CD4-positive, alpha-beta T cell (primary cell): ENCODE measurements around the gene GABARAP. TPM values are rescaled to one million over a fixed set of nuclear protein-coding genes. Genes with fewer than 3 reads are reported as not detected.

Source experiments
- ATAC-seq: fragments of 200-7000 bp; cut with Tn5 transposase; one replicate; pipeline ENCODE4 v1.10.0; 2022; ENCODE audit warnings: mild to moderate bottlenecking; ENCODE audit not compliant: poor library complexity
- CTCF ChIA-PET: fragments of 350-600 bp; sonication (Branson Sonifier 250); formaldehyde crosslinking; loops from one replicate; lab custom pipeline; 2021; ENCODE audit warnings: antibody characterized with exemption, inconsistent platforms; lab: Charles Lee
- POLR2A ChIA-PET: fragments of 350-600 bp; sonication (Branson Sonifier 250); formaldehyde crosslinking; loops from one replicate; lab custom pipeline; 2021; ENCODE audit warnings: antibody characterized with exemption, inconsistent platforms; lab: Charles Lee
- DNase-seq, 14 experiments: peaks; one replicate each; pipeline ENCODE4 v3.0.0-alpha.2; 2013 to 2020; ENCODE audit warnings: mixed read lengths in 2 of 14
- H3K27ac ChIP-seq, 2 donors: one replicate each; pipeline versions ENCODE4 v1.5.1 to v1.7.0; 2013; ENCODE audit warnings: low read length in 2 of 2, low read depth in 1 of 2, mild to moderate bottlenecking in 1 of 2
- H3K27me3 ChIP-seq, 2 experiments: 1 replicate in 1 of 2; 2 replicates in 1 of 2; pipeline versions ENCODE4 v1.6.1 to v1.7.0; 2013; ENCODE audit warnings: low read length in 2 of 2, control low read depth in 1 of 2, mild to moderate bottlenecking in 1 of 2, moderate library complexity in 1 of 2; ENCODE audit not compliant: insufficient read depth in 2 of 2, control insufficient read depth in 1 of 2
- H3K36me3 ChIP-seq: one replicate; pipeline ENCODE4 v1.6.1; 2013; ENCODE audit warnings: low read length, control low read depth; ENCODE audit not compliant: insufficient read depth
- H3K4me1 ChIP-seq: one replicate; pipeline ENCODE4 v1.6.1; 2013; ENCODE audit warnings: low read length, control low read depth; ENCODE audit not compliant: insufficient read depth
- H3K4me3 ChIP-seq: one replicate; pipeline ENCODE4 v1.5.1; 2013; ENCODE audit warnings: mild to moderate bottlenecking, low read length, moderate library complexity
- H3K9me3 ChIP-seq, 2 experiments: 1 replicate in 1 of 2; 2 replicates in 1 of 2; pipeline versions ENCODE4 v1.6.1 to v1.7.0; 2013; ENCODE audit warnings: low read length in 2 of 2, mild to moderate bottlenecking in 2 of 2, control low read depth in 1 of 2, moderate library complexity in 1 of 2; ENCODE audit not compliant: control insufficient read depth in 1 of 2, insufficient read depth in 1 of 2
- H3K27ac Mint-ChIP-seq: one replicate; pipeline ENCODE4 v1.8.0; 2020; ENCODE audit warnings: mixed read lengths
- H3K27me3 Mint-ChIP-seq: one replicate; pipeline ENCODE4 v1.8.0; 2021; ENCODE audit warnings: mixed read lengths
- H3K36me3 Mint-ChIP-seq: one replicate; pipeline ENCODE4 v1.8.0; 2021; ENCODE audit warnings: low read depth, mixed read lengths
- H3K4me1 Mint-ChIP-seq: one replicate; pipeline ENCODE4 v1.8.0; 2021; ENCODE audit warnings: low read depth, mixed read lengths
- H3K4me3 Mint-ChIP-seq: one replicate; pipeline ENCODE4 v1.8.0; 2020; ENCODE audit warnings: mild to moderate bottlenecking, mixed read lengths
- H3K9me3 Mint-ChIP-seq: one replicate; pipeline ENCODE4 v1.8.0; 2020; ENCODE audit warnings: mixed read lengths
- intact Hi-C, 2 experiments: fragments of 100-400 bp; cut with DNase I in 1 of 2; cut with micrococcal nuclease in 1 of 2; formaldehyde crosslinking; loops; one replicate each; pipeline versions ENCODE4 v1.15.1 to v1.9.0; 2023 to 2025; cut with DNase I, micrococcal nuclease
- polyA plus RNA-seq, 2 donors: library from polyadenylated mRNA; unstranded; fragments of 120-200 nt; gene quantifications; one replicate each; pipeline ENCODE4 v1.2.1, GENCODE V29; 2013
- total RNA-seq, 174 experiments: library from RNA in 2 of 174; stranded (reverse) in 2 of 174; gene quantifications; one replicate each; pipeline ENCODE4 v1.2.3 and lab custom pipeline; 2021 to 2026
- TF ChIP-seq, protein P1 (sequence below): fragments of 200-600 bp; IDR thresholded peaks from one replicate; pipeline ENCODE4 v1.8.0; 2022; ENCODE audit warnings: antibody characterized with exemption, mild to moderate bottlenecking

GABARAP gene
- 100 to 1,000 TPM; 182 to 195 TPM for total RNA-seq
- polyA plus RNA-seq (2013, experiment 1 of 2): 459 TPM
- 411 TPM for polyA plus RNA-seq (2013, experiment 2 of 2)
- total RNA-seq (lab: John Stamatoyannopoulos, UW): 1.2 to 9.8 (median 5.6) reads per million in 172 experiments

DNA sequence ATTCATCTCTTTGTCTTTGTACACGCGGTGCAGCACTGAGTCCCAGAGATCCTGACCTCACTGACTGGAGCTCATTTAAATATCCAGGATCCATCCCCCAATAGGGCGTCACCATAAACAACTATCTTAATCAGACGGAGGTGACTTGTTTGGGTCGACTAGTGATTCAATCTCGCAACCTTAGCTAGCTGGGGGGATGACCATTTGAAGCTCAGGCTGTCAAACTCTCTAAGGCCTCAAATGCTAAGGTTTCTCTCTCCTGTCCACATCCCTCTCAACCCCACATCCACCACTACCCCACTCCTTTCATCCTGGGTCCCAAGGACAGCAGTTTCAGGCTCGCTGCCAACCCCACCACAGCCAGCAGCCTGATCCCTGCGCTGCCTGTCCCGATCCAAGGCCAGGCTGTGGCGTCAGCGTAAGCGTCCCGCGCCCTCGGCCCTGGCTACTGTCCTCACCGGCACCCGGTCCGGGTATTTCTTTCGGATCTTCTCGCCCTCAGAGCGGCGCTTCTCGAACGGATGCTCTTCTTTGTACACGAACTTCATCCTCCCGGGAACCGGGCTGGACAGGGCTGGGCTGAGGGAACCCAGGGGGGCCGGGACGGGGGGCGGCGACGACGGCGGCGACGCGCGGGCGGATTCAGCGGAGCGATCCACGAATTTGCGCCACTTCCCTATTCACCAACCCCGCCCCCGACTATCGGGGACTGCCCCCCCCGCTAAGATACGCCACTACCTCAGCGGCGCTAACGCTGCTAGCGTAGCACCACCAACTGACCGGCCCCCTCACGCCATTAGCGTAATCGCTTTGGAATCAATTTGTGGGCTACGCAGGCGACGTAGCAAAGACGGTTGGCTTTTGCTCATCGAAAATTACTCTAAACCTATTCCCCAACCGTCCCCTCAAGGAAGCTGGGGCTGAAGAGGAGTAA is at the start of gene GABARAP:
GABARAP (minus strand) TSS at position 667 of the 934 bp plus-strand sequence; CDS start at position 548, 119 bp downstream.
- peaks cover 37% of the 10 kb centered on the region for H3K4me1 ChIP-seq
- TF ChIP-seq, protein P1, sequence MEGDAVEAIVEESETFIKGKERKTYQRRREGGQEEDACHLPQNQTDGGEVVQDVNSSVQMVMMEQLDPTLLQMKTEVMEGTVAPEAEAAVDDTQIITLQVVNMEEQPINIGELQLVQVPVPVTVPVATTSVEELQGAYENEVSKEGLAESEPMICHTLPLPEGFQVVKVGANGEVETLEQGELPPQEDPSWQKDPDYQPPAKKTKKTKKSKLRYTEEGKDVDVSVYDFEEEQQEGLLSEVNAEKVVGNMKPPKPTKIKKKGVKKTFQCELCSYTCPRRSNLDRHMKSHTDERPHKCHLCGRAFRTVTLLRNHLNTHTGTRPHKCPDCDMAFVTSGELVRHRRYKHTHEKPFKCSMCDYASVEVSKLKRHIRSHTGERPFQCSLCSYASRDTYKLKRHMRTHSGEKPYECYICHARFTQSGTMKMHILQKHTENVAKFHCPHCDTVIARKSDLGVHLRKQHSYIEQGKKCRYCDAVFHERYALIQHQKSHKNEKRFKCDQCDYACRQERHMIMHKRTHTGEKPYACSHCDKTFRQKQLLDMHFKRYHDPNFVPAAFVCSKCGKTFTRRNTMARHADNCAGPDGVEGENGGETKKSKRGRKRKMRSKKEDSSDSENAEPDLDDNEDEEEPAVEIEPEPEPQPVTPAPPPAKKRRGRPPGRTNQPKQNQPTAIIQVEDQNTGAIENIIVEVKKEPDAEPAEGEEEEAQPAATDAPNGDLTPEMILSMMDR: no peak
- peaks cover 44% of the 10 kb centered on the region for H3K4me1 Mint-ChIP-seq
- H3K27ac ChIP-seq: peak within 1 kb of the TSS; percentile 85 to 97
- H3K4me3 Mint-ChIP-seq: peak within 1 kb of the TSS; percentile 94
- peak within 1 kb of the TSS; percentile 93 for H3K27ac Mint-ChIP-seq
- H3K36me3 Mint-ChIP-seq: peaks cover 74% of the 10 kb centered on the region
- ATAC-seq: peak; percentile 39
- no peaks in the 10 kb centered on the region for H3K27me3 ChIP-seq
- H3K9me3 ChIP-seq: no peaks in the 10 kb centered on the region
- ChIA-PET POLR2A (interaction anchor here (0.6 to 17.0 kb wide), 30 partner anchors 8 to 601 kb away, joined by 3 to 234 read pairs (median 4); partner anchors contain the start of genes ACADVL, ACAP1, CLDN7 and CTDNEP1), CTCF (interaction anchor here (0.7 to 3.8 kb wide), 8 partner anchors 10 to 196 kb away, joined by 3 to 20 read pairs (median 4); partner anchors contain the start of genes ACADVL, CTDNEP1, DLG4 and ELP5)
- intact Hi-C loops: loop anchor here (1.0 kb wide), 3 partner anchors 9 to 28 kb away; partner anchors contain the start of genes CTDNEP1 (in 1 of the 2) and ELP5 (in 1 of the 2)
- DNase-seq: peak; percentile 83 to 96 (median 94)
- H3K36me3 ChIP-seq: peaks cover 40% of the 10 kb centered on the region
- H3K9me3 Mint-ChIP-seq: no peaks in the 10 kb centered on the region
- peaks cover 4% of the 10 kb centered on the region for H3K27me3 Mint-ChIP-seq
- peak within 1 kb of the TSS; percentile 77 for H3K4me3 ChIP-seq

DNA sequence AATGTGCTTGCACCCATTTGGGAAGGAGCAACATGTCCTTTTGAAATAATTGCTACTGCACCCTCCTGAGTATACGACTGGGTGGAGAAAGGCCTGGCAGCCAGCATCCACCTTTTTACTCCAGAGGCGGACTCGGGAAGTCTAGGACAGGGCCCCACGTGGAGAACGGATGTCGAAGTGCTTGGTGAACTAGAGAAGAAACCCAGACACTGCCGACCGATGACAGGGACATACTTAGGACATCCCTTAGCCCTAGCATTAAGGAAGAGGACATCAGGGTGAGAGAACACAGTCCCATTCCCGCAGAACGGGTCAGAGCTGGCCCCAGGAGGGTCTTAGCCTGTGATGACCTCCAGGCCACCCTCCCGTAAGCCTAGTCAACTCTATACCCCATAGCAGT is 48.4 kb upstream of the GABARAP start:
- ChIA-PET POLR2A (no interaction called here), CTCF (no interaction called here)
- H3K27me3 ChIP-seq: peaks cover 10 to 21% of the 10 kb centered on the region in 2 experiments
- no peaks in the 10 kb centered on the region for H3K9me3 ChIP-seq
- peaks cover 20% of the 10 kb centered on the region for H3K4me1 ChIP-seq
- DNase-seq (no peak), ATAC-seq (no peak)
- H3K36me3 ChIP-seq: no peaks in the 10 kb centered on the region
- H3K27ac ChIP-seq: no peak overlapping the region
- H3K27ac Mint-ChIP-seq: no peak overlapping the region
- H3K9me3 Mint-ChIP-seq: no peaks in the 10 kb centered on the region
- no peak overlapping the region for H3K4me3 ChIP-seq
- H3K36me3 Mint-ChIP-seq: no peaks in the 10 kb centered on the region
- H3K4me1 Mint-ChIP-seq: peaks cover 15% of the 10 kb centered on the region
- TF ChIP-seq, protein P1: no peak
- intact Hi-C loops: loop anchor here in 1 of 2 experiments (5.0 kb wide), 1 partner anchor 243 kb away; no protein-coding TSS in a partner anchor
- no peak overlapping the region for H3K4me3 Mint-ChIP-seq
- peaks cover 49% of the 10 kb centered on the region for H3K27me3 Mint-ChIP-seq

DNA sequence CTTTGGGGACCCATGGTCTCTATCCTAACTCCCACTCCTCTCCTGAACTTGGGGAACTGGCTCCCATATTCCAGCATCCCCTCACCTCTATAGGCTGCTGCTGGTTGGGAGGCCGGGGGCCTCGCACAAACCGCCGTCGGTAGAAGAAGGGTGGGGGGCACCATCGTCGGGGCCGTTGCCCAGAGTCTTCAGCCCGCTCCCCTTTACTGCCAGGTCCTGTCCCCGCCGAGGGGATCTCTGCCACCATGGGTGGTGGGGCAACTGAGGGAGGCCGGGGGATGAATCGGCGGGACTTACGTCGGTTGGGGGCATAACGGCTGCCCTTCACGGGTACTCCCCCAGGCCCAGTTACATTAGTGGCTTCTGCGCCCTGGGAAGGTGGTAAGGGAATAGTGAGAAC is 47.9 kb upstream of the GABARAP start:
- ChIA-PET POLR2A (no interaction called here), CTCF (no interaction called here)
- Mint-ChIP-seq H3K4me1 (peaks cover 10% of the 10 kb centered on the region), H3K36me3 (no peaks in the 10 kb centered on the region), H3K9me3 (no peaks in the 10 kb centered on the region), H3K4me3 (no peak overlapping the region), H3K27ac (no peak overlapping the region), H3K27me3 (peaks cover 45% of the 10 kb centered on the region)
- TF ChIP-seq, protein P1: no peak
- H3K4me3 ChIP-seq: no peak overlapping the region
- peaks cover 15% of the 10 kb centered on the region for H3K4me1 ChIP-seq
- intact Hi-C loops: loop anchor here in 1 of 2 experiments (5.0 kb wide), 1 partner anchor 243 kb away; no protein-coding TSS in a partner anchor
- ATAC-seq (no peak), DNase-seq (no peak)
- no peaks in the 10 kb centered on the region for H3K36me3 ChIP-seq
- H3K27me3 ChIP-seq: peaks cover 6 to 17% of the 10 kb centered on the region in 2 experiments
- H3K9me3 ChIP-seq: no peaks in the 10 kb centered on the region
- H3K27ac ChIP-seq: no peak overlapping the region
